GM18867 (cell line): Measurements from ENCODE around the gene SLC44A1.

Source experiments
- ATAC-seq: cut with Tn5 transposase; IDR thresholded peaks from one replicate; pipeline ENCODE4 v1.9.1; 2021; ENCODE audit warnings: mild to moderate bottlenecking, moderate library complexity; ENCODE audit not compliant: unreplicated experiment

Gene SLC44A1

DNA sequence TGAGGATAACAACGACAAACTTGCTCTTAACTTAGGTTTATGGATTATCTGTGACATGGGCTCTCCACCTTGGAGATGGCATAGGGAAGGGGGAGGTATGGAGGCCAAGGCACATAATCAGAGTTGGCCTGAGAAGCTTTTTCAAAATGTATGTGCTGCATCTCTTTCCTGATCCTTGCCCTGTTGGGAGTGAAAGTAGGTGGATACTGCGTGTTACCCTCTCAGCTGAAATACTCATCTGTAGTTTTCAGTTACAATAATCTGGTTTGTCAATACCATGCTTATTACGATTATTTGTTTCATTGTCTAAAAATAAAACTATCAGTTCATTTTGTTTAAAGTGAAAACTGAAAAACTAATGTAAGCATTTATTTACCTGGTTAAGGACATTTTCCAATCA lies 86.7 kb downstream of the SLC44A1 start:
- ATAC-seq, result peak; percentile 41

DNA sequence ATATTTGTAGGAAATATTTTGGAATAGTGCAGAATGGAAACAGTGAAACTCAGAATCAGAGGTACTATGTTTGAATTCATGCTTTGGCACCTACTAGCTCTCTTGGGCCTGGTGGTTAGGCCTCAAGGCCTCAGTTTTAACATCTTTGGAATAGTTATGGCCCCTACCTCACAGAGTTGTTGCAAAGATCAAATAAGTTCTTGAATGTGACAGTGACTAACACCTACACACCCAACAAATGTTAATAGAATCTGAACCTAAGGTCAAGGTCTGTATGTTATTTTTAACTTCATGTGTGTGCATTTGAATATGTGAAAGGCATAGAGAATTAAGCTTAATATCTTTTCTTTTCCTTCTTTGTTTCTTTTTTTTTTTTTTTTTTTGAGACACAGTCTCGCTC lies 87.3 kb downstream of the SLC44A1 start:
- no peak for ATAC-seq

DNA sequence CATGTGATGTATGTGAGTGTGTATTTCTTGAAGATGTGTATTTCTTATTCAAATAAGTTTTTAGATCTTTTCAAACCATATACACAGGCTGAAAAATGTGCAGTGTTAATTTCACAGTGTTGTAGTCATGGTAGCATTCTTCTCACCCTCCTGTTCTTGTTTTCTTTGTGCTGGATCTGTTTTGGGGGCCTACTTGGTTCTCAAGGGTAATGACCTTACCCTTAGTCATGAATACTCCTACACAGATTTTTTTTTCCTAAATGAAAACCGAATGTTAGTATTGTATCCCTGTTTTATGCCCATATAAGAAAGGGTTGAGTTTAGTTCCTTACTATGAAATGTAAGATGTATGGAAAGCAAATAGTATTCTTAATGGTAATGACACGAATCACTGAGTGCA lies 88.0 kb downstream of the SLC44A1 start:
- ATAC-seq, result no peak

DNA sequence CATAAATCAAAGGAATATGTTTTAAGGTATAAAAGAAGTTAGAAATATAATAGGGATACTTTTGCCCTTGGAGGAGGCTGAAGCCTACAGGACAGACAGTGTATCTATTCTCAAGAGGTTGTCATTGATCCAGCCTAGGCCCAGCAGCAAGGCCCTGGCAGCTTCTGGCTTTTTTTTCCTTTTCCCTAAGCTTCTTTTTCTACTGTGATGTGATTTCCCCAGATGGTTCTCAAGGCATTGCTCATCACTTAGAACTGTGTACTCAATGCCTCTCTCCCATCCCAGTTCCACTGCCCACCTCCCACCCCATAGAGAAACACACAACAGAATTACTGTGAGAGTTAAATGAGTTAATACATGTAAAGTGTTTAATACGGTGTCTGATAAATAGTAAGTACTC lies 88.6 kb downstream of the SLC44A1 start:
- no peak for ATAC-seq

DNA sequence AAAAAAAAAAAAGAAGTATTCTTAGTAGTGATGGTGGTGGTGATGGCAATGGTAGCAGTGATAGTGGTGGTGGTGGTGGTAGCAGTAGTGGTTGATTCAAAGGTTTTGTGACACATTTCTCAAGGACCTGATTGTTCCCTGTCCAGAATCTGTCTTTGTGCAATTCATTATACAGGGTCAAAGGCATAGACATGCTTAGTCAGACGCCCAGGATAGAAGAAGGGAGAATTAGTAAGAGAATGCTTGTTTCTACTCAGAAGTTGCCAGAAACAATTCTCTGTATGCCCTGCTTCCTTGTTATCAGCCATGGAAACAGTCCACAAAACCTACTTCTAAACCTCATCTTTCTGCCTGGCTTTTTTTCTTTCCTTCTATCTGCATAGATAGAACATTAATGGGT lies 89.4 kb downstream of the SLC44A1 start:
- ATAC-seq, result no peak

DNA sequence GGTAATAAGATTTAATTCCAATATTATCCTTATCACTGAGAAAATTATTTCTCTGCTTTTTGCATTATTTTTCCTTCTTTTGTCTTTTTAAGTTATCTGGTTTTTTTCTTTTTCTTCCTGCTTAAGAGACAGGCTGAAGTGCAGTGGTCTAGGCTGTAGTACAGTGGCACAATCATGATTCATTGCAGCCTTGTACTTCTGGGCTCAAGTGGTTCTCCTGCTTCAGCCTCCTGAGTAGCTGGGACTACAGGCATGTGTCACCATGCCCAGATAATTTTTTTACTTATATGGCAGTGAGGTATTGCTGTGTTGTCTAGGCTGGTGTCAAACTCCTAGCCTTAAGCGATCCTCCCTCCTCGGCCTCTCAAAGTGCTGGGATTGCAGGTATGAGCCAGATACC lies 93.9 kb downstream of the SLC44A1 start:
- no peak for ATAC-seq

DNA sequence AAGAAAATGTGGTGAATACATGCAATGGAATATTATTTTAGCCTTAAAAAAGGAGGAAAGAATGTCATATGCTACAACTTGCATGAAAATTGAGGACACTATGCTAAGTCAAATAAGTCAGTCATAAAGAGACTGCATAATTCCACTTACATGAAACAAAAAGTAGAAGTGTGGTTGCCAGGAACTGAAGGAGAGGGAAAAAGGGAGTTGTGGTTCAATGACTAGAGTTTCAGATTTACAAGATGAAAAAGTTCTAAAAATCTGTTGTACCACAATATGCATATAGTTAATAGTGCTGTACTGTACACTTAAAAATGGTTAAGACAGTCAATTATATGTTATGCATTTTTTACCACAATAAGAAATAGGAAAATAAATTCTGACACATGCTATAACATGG lies 95.4 kb downstream of the SLC44A1 start:
- ATAC-seq, result no peak

DNA sequence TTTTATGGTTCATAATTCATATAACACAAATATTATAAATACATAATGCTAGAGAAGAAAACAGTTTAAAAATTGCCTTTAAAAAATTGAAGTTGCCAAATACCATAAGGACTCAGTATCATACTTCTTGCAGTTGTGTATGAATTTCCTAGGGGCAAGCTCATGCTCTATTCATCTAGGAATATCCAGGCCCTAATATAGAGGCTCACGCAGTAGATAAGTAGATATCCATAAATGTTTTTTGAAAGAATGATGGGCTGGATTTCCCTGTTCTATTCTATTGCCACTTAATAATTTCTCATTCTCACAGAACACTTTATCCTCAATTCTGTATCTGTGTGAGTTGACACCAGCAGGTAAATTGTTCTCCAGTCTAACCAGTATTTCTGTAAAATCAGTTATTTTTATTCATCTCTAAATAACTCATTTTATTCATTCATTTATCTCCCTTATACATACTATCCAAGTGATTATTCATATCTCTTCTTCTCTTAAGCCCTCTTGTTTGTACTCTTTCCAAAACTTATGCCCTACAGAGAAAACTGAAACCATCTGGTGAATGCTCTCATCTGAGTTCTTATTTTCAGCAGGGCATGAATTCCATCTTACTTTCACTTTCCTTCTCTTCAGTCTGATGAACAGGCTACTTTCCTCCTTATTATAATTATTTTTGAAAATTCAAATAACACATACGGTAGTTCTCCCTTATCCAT lies 97.1 kb downstream of the SLC44A1 start:
- ATAC-seq, result peak; percentile 71

DNA sequence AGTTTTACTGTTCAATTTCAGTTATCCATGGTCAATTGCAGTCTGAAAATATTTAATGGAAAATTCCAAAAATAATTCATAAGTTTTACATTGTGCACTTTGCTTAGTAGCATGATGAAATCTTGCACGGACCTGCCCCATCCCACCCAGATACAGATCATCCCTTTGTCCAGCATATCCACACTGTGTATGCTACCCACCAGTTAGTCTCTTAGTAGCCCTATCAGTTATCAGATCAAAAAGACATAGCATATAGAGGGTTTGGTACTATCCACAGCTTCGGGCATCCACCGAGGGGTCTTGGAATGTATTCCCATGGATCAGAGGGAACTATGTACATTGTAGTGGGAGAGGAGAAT lies 97.7 kb downstream of the SLC44A1 start:
- ATAC-seq, result no peak

DNA sequence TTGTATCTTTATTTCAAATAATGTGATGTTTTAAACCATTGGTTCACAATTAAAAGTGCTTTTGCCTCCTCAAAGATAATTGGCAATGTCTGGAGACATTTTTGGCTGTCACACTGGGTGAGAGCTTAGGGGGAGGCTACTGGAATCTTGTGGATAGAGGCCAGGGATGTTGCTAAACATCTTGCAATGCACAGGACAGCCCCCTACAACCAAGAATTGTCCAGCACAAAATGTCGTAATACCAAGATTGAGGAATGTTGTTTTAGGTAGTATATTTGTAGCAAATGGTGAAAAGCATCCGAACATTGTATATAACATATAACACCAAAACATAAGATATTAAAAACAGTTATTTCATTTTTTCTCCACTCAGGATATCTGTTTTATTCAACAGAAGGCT lies 99.8 kb downstream of the SLC44A1 start:
- ATAC-seq, result no peak

DNA sequence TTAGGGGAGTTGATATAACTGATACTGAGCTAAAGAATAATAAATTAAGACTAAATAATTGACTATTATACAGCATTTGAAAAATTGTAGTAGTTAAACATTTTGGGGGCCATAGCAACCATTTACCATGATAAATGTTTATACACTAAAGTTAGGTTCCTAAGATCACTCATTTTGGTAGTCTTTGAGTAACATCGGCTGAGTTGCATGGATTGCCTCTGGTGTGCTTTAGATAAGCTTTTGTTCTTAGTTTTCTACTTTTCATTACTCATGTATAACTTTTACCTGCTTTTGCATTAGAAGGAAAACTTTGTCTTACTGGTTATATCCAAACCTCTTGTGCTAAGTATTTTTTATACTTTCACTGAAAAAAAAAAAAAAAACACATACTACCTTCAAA lies 101.2 kb downstream of the SLC44A1 start:
- no peak for ATAC-seq

DNA sequence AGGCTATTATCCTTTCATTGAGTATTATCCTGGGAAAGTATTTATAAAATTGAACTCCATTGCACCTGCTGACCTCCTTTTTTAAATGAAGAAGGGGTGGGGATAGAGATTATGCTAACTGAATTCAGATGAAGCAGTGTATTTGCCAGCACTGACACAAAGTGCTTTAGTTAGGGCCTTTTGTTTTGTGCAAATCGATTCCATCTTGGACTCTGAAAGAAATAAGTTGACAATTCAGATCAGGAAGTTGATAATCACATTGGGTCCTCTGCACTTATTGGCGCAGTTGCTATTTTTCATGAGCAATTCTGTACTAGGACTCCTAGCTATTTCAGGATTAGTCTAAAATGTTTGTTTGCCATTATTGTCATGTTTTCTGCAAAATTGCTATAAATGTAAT lies 101.8 kb downstream of the SLC44A1 start:
- no peak for ATAC-seq

DNA sequence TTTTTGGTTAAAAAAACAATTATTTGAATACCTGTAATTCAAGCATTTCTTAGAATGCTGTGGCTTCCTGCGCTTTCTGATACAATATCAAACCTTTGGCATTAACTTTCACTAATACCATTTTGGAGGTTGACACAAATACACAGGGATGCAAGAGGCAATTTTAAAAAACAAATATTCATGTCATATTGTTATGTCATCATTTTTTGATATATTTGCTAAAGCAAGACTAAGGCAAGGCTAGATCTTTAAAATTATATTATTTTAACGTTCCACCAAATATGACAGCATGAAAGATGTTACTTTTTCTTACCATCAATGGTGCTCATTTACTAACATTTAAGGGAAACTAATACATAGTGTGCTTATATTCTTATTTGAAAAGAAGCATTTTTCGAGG lies 110.0 kb downstream of the SLC44A1 start:
- no peak for ATAC-seq

DNA sequence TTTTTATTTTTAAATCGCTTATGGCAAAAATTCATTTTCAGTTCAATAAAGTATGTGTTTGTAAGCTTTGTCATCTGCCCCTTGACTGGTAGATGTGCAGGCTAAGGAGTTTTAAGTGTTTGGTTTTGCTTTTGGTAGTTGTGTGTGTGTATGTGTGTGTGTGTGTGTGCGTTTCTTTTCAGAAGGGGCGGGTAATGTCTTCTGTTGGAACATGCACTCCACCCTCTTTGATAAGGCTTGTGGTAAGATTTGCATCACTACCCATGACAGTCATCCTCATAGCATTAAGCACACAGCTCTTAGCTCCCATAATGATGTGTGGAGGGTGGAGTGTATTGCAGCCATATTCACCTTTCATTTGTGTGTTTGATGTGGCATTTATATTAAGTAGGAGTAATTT lies 111.3 kb downstream of the SLC44A1 start:
- ATAC-seq, result peak; percentile 59

DNA sequence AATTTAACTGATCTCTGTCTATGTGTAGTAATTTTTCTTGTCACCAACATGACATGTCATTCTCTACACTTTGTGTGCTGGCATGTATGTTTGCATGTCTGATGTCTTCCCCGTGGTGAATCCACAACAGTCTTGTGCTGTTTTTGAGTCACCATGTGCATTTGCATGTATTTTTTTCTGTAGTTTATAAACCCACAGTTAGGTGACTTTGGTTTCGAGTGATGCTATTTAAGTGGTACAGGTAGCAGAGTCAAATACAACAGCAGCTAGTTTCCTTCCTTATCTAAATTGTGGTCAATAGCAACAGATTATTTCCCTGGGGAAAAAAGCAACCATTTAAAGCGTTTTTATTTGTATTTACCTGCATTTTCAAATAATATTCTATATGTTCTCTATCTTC lies 113.5 kb downstream of the SLC44A1 start:
- peak; percentile 94 for ATAC-seq

DNA sequence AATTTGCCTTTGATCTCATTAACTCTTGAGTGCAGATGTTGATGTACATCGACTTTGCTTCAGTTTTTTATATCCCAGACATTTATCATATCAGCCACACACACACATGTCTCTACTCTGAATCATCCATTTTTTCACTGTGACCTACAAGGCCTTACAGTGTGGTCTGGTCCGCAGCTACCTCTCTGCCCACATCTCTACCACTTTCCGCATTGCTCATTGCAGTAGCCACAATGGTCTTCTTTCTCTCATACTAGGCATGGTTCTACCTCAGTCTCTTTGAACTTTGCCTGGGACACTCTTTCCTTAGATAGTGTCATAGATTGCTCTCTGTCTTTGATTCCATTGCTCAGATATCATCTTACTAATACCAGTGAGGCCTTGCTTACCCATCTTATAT lies 115.4 kb downstream of the SLC44A1 start:
- no peak for ATAC-seq

DNA sequence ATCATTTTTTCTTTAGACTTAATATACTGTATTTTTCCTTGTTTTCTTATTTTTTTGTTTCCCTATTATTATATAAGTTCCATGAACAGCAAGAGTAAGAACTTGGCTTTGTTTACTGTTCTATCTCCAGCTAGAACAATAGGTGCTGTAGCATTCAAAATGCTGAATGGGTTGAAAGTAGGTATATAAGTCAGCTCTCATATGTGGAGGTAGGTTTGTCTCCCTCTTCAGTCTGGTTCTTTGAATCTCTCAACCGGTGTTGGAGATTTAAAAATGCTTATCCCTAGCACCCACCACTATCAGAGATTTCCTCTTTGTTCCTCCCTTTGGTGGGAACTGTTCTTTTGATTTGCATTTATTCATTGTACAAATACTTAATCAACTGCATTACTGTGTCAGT lies 115.9 kb downstream of the SLC44A1 start:
- ATAC-seq, result no peak

DNA sequence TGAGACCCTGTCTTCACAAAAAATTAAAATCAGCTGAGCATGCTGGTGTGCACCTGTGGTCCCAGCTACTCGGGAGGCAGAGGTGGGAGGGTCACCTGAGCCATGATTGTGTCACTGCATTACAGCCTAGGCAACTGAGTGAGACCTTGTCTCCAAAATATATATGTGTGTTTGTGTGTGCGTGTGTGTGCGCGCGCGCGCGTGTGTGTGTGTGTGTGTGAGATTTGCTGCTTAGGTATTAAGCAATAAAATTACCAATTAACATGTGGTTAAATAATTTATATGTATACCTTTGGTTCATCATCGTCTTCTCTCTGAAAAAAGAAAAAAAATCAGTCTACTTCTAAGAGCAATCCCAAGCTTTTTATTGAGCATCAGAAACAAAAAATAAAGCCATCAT lies 117.4 kb downstream of the SLC44A1 start:
- no peak for ATAC-seq

DNA sequence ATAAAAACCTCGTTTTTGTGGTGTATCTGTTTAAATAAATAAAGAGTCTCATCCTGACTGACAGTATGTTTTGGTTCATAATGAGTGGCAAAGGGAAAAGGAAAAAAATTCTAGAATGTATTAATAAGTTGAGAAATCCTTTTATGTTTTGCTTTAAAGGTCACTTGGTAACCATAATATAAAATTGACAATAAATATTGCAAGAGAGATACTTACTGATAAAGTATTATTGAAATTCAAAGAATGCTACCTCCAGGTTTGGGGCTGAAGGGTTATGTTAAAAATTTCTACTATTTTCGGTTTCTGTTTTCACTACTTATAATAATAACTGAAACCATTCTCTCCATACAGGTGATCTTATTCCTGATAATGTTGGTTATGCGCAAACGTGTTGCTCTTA lies 118.0 kb downstream of the SLC44A1 start:
- ATAC-seq, result no peak

DNA sequence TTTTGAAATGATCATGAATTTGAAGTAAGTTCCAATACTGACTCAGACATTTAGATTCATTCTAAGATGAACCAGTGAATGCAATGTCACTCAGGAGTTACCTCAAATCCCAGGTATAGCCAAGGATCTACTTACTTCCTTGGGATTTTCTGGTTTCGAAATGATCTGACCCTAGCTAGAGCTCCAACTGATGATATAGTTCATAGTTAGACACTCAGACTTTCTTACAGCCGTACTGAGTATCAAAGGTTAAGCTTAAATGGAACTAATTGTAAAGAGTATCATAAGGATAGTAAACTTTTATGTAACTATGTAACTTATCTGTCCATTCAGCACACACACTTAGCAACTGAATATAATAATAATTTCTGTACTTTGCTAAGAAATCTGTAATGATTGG lies 119.4 kb downstream of the SLC44A1 start:
- no peak for ATAC-seq

DNA sequence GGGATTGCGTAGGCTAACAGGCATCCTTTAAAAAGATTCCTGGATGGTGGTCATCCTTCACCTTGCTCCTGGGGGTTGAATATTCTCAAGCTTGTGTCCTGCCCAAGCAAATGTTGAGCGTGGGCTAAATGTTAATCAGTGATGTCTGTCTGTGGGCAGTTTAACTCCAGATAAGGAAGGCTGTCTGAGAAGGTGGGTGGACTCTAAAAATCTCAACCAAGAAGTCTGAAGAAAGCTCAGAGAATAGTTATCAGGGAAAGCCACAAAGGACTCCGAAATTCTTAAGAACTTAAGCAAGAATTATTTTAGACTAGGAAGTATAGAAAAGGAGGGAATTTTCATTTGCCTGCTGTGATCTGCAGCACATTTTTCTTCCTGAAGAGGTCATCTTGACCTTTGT lies 125.5 kb downstream of the SLC44A1 start:
- no peak for ATAC-seq

DNA sequence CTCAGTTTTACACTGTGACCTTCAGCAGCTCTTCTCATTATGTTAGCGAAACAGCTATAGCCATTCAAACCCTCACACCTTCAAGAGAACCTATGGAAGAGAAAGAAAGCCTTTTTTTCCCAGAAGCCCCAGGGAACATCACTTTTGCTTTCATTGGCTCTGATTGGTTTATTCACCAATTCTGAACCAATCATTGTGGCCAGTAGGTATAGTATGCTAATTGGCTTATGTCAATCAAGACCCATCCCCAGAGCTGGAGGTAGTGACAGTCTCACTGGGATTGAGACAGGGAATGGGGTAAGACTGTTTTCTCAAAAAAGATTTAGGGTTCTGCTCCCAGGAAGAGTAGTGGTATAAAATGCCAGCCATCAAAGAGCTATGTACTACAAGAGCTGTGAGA lies 129.3 kb downstream of the SLC44A1 start:
- no peak for ATAC-seq

DNA sequence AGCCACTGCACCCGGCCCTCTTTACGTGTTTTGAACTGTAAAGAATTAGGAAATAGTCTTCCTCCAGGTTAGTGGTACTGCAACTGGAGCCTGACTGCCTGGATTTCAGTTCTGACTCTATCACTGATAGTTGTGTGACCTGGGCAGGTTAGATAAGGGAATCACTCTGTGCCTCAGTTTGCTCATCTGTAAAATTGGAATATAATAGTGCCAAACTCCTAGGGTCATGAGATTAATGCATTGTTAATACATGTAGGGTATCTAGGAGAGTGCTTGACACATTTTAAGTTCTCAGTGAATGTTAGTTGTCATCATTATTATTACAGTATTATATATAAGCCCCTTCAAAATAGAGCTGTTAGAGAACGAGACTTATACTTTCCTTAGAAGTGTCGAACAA lies 130.9 kb downstream of the SLC44A1 start:
- ATAC-seq, result no peak

DNA sequence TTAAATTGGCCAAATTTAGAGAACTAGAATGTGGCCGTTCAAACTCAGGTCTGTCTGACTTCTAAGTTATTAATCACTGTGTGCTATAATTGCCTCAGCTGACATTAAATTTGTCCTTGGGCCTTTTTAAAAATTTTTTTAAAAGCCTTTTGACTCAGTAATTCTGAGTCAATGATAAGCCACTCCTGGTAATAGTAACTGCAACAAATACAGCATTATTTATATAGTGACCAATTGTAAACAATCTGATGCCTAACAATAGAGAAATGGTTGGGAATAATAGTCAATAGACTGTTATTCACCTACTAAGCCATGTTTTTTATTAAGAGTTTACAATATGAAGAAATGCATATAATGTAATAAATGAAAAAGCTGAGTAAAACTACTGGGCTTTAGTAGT lies 132.4 kb downstream of the SLC44A1 start:
- ATAC-seq, result no peak
